Coronary artery (tissue), 2 donors: ENCODE results near the gene CDS2.

ENCODE experiments used
- DNase-seq: peaks from one replicate; pipeline ENCODE4 v3.0.0-alpha.2; 2017; ENCODE audit warnings: low spot score
- H3K27ac ChIP-seq, 2 donors: fragments of 200-600 bp; sonication (generic); one replicate each; pipeline ENCODE4 v1.5.1; 2016 to 2019
- H3K4me3 ChIP-seq: fragments of 200-600 bp; sonication (generic); 2 replicates; pipeline ENCODE4 v1.5.1; 2016; ENCODE audit warnings: mild to moderate bottlenecking, moderate library complexity
- TF ChIP-seq, protein P1 (sequence below): fragments of 200-600 bp; sonication (generic); IDR thresholded peaks from one replicate; pipeline ENCODE4 v1.5.1; 2019; ENCODE audit warnings: antibody characterized with exemption

Gene CDS2

DNA sequence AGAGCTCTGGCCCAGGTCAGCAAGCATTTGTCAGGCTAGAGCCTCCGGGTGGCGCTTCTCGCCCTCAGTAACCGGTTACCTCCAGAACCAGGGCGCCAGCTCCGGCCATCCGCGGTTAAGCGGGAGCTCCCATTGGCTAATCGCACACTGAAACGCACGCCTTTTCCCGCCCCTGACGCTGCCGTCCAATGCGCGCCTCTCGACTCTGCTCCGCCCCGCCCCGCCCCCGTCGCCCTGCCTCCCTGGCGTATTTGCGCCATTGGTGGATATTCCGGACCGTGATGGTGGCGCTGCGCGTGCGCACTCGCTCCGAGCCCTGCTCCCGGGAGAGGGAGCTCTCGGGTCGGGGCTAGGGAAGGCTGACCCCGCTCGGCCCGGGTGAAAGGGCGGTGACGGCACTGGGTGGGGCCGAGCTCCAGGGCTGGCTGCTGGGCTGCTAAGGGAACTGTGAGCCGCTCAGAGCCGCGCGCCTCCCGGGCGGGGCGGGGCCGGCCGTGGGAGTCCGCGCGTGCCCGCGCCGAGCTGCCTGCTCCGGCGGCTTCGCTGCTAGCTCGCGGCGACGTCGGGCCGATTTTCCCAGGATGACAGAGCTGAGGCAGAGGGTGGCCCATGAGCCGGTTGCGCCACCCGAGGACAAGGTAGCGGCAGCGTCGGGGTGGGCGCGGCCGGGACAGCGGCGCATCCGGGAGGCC, at the start of gene CDS2:
TSS of gene CDS2 (plus strand) at position 497 of the 692 bp plus-strand sequence. CDS start at position 582, 85 bp downstream.
- H3K4me3 ChIP-seq, result peak within 1 kb of the TSS; percentile 92
- TF ChIP-seq, protein P1, sequence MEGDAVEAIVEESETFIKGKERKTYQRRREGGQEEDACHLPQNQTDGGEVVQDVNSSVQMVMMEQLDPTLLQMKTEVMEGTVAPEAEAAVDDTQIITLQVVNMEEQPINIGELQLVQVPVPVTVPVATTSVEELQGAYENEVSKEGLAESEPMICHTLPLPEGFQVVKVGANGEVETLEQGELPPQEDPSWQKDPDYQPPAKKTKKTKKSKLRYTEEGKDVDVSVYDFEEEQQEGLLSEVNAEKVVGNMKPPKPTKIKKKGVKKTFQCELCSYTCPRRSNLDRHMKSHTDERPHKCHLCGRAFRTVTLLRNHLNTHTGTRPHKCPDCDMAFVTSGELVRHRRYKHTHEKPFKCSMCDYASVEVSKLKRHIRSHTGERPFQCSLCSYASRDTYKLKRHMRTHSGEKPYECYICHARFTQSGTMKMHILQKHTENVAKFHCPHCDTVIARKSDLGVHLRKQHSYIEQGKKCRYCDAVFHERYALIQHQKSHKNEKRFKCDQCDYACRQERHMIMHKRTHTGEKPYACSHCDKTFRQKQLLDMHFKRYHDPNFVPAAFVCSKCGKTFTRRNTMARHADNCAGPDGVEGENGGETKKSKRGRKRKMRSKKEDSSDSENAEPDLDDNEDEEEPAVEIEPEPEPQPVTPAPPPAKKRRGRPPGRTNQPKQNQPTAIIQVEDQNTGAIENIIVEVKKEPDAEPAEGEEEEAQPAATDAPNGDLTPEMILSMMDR, result peak; percentile 22
- peak; percentile 100 for DNase-seq
- H3K27ac ChIP-seq, result peak within 1 kb of the TSS; percentile 98 to 99

GRCh38 chr20:5077761-5078387, 48.9 kb upstream of the CDS2 start:
- Histone ChIP-seq H3K27ac (peak overlapping the region; percentile 26 to 79), H3K4me3 (peak overlapping the region; percentile 47)
- no peak for DNase-seq
- TF ChIP-seq, protein P1, result no peak

DNA sequence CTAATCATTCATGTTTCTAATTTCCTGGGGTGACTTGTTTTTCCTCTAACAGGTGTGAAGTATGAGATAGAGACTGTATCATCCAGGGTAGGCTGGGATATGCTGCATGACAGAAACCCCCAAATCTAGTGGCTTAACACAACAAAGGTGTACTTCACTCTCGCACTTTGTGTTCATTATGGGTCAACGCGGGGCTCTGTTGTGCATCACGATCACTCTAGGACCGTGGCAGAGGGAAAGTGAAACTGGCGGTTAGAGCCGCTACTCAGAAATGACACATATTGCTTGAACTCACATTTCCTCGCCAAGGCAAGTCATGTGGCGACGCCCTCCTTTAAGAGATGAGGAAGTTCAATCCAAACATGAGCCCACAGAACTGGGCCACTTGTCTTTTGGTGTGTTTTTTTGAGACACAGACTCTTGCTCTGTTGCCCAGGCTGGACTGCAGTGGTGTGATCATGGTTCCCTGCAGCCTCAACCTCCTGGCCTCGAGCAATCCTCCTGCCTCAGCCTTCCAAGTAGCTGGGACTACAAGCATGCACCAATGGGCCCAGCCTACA, 48.3 kb upstream of the CDS2 start:
- Histone ChIP-seq H3K27ac (peak overlapping the region; percentile 26 to 79), H3K4me3 (peak overlapping the region; percentile 47)
- TF ChIP-seq, protein P1, result no peak
- DNase-seq, result no peak

GRCh38 chr20:5080384-5080877, 46.4 kb upstream of the CDS2 start:
- no peak for DNase-seq
- no peak overlapping the region for H3K4me3 ChIP-seq
- H3K27ac ChIP-seq, result peak overlapping the region; percentile 16 to 80
- TF ChIP-seq, protein P1, result no peak

DNA sequence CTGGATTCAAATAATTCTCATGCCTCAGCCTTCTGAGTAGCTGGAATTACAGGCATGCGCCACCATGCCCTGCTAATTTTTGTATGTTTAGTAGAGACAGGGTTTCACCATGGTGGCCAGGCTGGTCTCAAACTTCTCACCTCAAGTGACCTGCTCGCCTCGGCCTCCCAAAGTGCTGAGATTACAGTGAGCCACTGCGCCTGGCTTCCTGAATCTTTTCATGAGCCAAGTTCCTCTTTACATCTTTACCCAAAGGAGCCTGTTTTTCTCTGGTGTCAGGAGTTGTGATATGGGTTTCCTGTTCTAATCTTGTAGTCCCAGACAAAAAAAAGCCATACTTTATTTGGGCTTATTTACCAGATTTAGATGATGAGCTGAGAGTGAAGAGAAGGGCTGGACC, 41.4 kb upstream of the CDS2 start:
- Histone ChIP-seq H3K27ac (peak overlapping the region in 1 of 2 donors; percentile 19), H3K4me3 (no peak overlapping the region)
- no peak for DNase-seq

GRCh38 chr20:5088688-5089087, 38.1 kb upstream of the CDS2 start:
- no peak overlapping the region for H3K27ac ChIP-seq
- H3K4me3 ChIP-seq, result no peak overlapping the region
- DNase-seq, result no peak
- TF ChIP-seq, protein P1, result no peak

More for the DNA sequence above, 41.4 kb upstream of the CDS2 start:
- TF ChIP-seq, protein P1, result no peak
